Measurements from ENCODE around the gene SHISAL1.

SHISAL1 gene

DNA sequence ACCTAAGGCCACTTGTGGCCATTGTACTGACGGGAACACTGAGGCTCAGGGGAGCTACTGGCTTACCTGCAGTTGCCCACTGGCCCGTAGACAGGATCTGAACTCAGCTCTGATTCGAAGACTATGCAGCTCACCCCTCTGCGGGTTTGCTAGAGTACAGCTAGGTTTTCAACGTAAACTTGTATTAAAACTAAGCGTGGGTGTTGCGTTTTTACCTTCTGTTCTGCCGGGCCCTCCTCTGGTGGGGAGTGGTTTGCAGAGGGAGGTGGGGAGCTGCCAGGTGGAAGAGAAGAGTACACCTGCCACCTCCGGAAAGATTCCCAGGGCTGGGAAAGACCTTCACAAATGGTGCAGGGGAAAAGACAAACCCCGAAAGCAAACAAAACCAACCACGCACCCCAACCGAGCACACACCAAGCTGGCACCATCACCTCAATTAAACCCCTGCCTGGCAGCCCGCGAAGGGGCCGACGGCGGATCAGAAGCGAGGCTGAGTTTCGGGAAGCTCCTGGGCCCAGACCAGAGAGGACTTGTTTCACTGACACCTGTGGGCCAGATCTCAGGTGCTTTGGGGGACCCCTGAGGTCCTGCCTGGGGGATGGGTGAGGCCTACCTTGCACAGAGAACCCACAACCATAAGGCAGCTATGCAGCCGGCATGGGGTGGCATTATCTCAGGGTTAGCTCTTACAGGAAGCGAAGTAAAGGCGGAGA is 37.7 kb downstream of the SHISAL1 start:
- Histone ChIP-seq H2AFZ (ENCODE audit: low read depth) (no peak overlapping the region), H3K4me2 (no peak overlapping the region), H3K79me2 (ENCODE audit: insufficient read depth, low read depth) (no peaks in the 10 kb centered on the region), H3K27me3 (ENCODE audit: insufficient read depth, low read depth) (peaks cover 27% of the 10 kb centered on the region; the same call in 1 of the 2 replicates), H3K27ac (no peak overlapping the region), H3K9ac (no peak overlapping the region), H3K4me1 (ENCODE audit: low read depth, poor library complexity, severe bottlenecking) (no peaks in the 10 kb centered on the region), H3K36me3 (ENCODE audit: insufficient read depth) (no peaks in the 10 kb centered on the region), H3K4me3 (IDR thresholded peaks at IDR 0.05; ENCODE audit: insufficient read depth, low read depth, low read length) (no peak overlapping the region), H4K20me1 (ENCODE audit: insufficient read depth) (no peaks in the 10 kb centered on the region)
- TF ChIP-seq, protein P1, sequence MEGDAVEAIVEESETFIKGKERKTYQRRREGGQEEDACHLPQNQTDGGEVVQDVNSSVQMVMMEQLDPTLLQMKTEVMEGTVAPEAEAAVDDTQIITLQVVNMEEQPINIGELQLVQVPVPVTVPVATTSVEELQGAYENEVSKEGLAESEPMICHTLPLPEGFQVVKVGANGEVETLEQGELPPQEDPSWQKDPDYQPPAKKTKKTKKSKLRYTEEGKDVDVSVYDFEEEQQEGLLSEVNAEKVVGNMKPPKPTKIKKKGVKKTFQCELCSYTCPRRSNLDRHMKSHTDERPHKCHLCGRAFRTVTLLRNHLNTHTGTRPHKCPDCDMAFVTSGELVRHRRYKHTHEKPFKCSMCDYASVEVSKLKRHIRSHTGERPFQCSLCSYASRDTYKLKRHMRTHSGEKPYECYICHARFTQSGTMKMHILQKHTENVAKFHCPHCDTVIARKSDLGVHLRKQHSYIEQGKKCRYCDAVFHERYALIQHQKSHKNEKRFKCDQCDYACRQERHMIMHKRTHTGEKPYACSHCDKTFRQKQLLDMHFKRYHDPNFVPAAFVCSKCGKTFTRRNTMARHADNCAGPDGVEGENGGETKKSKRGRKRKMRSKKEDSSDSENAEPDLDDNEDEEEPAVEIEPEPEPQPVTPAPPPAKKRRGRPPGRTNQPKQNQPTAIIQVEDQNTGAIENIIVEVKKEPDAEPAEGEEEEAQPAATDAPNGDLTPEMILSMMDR (conservative IDR thresholded peaks at IDR 0.05; ENCODE audit: low read depth, low read length), result no peak

DNA sequence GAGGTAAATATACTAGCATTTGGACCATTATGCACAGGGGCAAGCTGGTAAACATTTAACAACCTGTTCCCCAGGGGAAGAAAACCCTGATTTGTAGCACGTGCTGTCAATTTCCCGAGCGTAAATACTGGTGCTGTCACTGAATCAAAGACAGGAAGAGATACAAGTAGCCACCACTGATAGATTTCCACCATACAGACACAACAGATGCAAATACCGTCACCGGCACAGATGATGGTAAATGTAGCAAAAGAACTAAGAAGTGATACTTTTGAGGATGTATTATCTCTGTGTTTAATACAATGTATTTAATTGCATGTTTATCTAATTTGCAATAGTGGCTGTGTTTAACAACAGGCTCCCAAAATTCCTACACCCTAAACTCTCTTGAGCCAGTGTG is 39.6 kb downstream of the SHISAL1 start:
- Histone ChIP-seq H3K36me3 (ENCODE audit: insufficient read depth) (no peaks in the 10 kb centered on the region), H3K4me1 (ENCODE audit: low read depth, poor library complexity, severe bottlenecking) (no peaks in the 10 kb centered on the region), H2AFZ (ENCODE audit: low read depth) (no peak overlapping the region), H3K4me2 (no peak overlapping the region), H3K27me3 (ENCODE audit: insufficient read depth, low read depth) (peaks cover 21% of the 10 kb centered on the region; the same call in 1 of the 2 replicates), H3K27ac (no peak overlapping the region), H3K4me3 (IDR thresholded peaks at IDR 0.05; ENCODE audit: insufficient read depth, low read depth, low read length) (no peak overlapping the region), H4K20me1 (ENCODE audit: insufficient read depth) (no peaks in the 10 kb centered on the region), H3K79me2 (ENCODE audit: insufficient read depth, low read depth) (no peaks in the 10 kb centered on the region), H3K9ac (no peak overlapping the region)
- TF ChIP-seq, protein P1 (conservative IDR thresholded peaks at IDR 0.05; ENCODE audit: low read depth, low read length), result no peak

DNA sequence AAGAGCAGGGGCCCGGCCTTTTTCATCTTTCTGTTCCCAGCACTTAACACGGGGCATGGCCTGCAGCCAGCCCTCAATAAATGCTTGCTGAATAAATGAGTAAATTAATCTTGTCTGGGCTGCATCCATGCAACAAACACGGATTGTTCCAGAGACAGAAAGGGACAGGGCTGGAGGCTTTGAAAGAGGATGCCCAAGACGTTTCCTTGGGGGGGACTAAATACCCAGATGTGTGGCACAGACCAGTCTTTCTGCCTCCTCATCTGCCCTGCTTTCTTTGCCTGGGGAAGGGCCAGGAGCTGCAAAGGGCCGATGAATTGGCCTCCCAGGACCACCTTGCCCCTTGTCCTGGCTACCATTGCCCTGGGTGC is 40.4 kb downstream of the SHISAL1 start:
- no peak overlapping the region for H3K4me2 ChIP-seq

DNA sequence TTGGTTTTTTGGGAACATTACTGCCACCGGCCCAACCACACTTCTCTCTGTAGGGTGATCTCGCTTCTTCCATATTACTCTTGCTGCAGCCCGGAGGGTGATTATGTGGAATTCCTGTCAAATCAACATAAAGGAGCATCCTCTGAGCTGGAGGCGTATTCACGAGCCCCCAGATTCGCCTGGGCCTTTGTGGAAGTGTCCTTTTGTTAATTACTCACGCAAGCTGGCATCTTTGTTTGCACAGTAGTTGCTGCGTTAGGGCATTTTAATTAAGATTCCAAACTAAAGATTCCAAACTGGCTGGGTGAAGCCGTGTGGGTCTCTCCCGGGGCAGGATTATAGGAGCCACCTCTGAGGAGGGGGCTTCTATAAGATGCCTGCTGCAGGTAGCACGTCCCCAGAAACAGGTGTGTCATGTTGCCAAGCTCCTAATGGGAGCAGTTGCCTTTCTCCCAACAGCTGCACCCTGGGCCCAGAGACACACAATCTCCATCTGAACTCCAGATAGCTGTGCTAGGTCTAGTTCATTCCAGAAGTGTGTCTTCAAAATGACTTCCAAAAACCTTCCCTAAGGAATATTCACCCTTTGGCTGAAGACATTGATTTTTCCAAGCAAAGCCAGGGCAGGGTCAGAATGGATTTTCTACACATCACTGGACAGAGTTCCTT is 40.9 kb downstream of the SHISAL1 start:
- Histone ChIP-seq H3K36me3 (ENCODE audit: insufficient read depth) (no peaks in the 10 kb centered on the region), H3K79me2 (ENCODE audit: insufficient read depth, low read depth) (no peaks in the 10 kb centered on the region), H3K4me2 (no peak overlapping the region), H3K4me1 (ENCODE audit: low read depth, poor library complexity, severe bottlenecking) (no peaks in the 10 kb centered on the region), H4K20me1 (ENCODE audit: insufficient read depth) (no peaks in the 10 kb centered on the region), H3K9ac (no peak overlapping the region), H3K4me3 (IDR thresholded peaks at IDR 0.05; ENCODE audit: insufficient read depth, low read depth, low read length) (no peak overlapping the region), H3K27ac (no peak overlapping the region), H2AFZ (ENCODE audit: low read depth) (no peak overlapping the region), H3K27me3 (ENCODE audit: insufficient read depth, low read depth) (peaks cover 18% of the 10 kb centered on the region; the same call in 1 of the 2 replicates)
- TF ChIP-seq, protein P1 (conservative IDR thresholded peaks at IDR 0.05; ENCODE audit: low read depth, low read length), result no peak

More for the DNA sequence above, 40.4 kb downstream of the SHISAL1 start:
- Histone ChIP-seq H3K27ac (no peak overlapping the region), H3K79me2 (ENCODE audit: insufficient read depth, low read depth) (no peaks in the 10 kb centered on the region), H2AFZ (ENCODE audit: low read depth) (no peak overlapping the region), H3K27me3 (ENCODE audit: insufficient read depth, low read depth) (peaks cover 18% of the 10 kb centered on the region; the same call in 1 of the 2 replicates), H3K9ac (no peak overlapping the region), H3K4me1 (ENCODE audit: low read depth, poor library complexity, severe bottlenecking) (no peaks in the 10 kb centered on the region), H3K4me3 (IDR thresholded peaks at IDR 0.05; ENCODE audit: insufficient read depth, low read depth, low read length) (no peak overlapping the region), H4K20me1 (ENCODE audit: insufficient read depth) (no peaks in the 10 kb centered on the region), H3K36me3 (ENCODE audit: insufficient read depth) (no peaks in the 10 kb centered on the region)
- TF ChIP-seq, protein P1 (conservative IDR thresholded peaks at IDR 0.05; ENCODE audit: low read depth, low read length), result no peak

Measured in KMS-11 (cell line).